Skeletal muscle satellite cell (primary cell): Measurements from ENCODE around the gene PVALB.

Experiments used
- H3K27me3 ChIP-seq: 2 replicates; pipeline ENCODE4 v1.7.0; 2013; ENCODE audit warnings: low read length; ENCODE audit not compliant: control insufficient read depth, insufficient read depth
- H3K36me3 ChIP-seq: 2 replicates; pipeline ENCODE4 v1.7.0; 2013; ENCODE audit warnings: mild to moderate bottlenecking, control low read depth, low read length; ENCODE audit not compliant: insufficient read depth
- H3K4me1 ChIP-seq: 2 replicates; pipeline ENCODE4 v1.7.0; 2013; ENCODE audit warnings: low read length; ENCODE audit not compliant: control insufficient read depth, insufficient read depth
- H3K4me2 ChIP-seq: 2 replicates; pipeline ENCODE4 v1.7.0; 2013; ENCODE audit warnings: mild to moderate bottlenecking, low read length
- H3K4me3 ChIP-seq: 2 replicates; pipeline ENCODE4 v1.7.0; 2013; ENCODE audit warnings: low read length
- H3K9ac ChIP-seq: 2 replicates; pipeline ENCODE4 v1.7.0; 2013; ENCODE audit warnings: mild to moderate bottlenecking, low read depth, low read length, moderate library complexity
- H3K9me3 ChIP-seq: replicated peaks from 2 replicates; pipeline ENCODE4 v1.7.0; 2013; ENCODE audit warnings: mild to moderate bottlenecking, control low read depth, low read length

The PVALB gene

DNA sequence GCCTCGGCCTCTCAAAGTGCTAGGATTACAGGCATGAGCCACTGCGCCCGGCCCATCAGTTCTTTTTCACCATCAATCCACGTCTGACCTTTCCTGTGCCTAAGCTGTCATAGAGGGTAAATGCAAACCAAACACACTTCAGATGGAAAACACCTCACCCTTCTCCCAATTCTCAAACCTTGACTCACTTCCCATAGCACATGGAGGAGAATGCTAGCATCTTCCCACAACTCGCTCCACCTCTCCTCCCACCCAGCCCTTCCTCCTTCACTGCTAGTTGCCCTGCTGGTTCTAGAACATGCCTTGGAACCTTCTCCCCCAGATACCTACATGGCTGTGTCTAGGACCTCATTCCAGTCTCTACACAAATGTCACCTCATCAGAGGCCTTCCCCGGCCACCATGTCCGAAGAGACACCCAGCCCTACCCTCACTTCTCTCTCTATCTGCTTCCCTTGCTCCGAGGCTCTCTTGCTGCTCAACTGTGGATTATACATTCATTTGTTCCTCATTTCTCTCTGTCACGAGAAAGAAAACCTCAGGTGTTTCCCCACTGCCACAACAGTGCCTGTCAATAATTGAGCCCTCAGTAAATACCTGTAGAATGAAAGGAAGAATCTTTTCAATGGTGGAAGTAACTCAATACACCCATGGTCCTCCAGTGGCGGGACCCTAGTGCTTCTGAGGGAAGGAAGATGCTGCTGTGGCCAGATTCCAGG is 22.7 kb upstream of the PVALB start:
- no peaks in the 10 kb centered on the region for H3K36me3 ChIP-seq
- H3K9me3 ChIP-seq: no peaks in the 10 kb centered on the region
- no peaks in the 10 kb centered on the region for H3K4me1 ChIP-seq
- peaks cover 40% of the 10 kb centered on the region for H3K27me3 ChIP-seq
- H3K4me3 ChIP-seq: no peak overlapping the region
- no peak overlapping the region for H3K9ac ChIP-seq
- H3K4me2 ChIP-seq: no peak overlapping the region

DNA sequence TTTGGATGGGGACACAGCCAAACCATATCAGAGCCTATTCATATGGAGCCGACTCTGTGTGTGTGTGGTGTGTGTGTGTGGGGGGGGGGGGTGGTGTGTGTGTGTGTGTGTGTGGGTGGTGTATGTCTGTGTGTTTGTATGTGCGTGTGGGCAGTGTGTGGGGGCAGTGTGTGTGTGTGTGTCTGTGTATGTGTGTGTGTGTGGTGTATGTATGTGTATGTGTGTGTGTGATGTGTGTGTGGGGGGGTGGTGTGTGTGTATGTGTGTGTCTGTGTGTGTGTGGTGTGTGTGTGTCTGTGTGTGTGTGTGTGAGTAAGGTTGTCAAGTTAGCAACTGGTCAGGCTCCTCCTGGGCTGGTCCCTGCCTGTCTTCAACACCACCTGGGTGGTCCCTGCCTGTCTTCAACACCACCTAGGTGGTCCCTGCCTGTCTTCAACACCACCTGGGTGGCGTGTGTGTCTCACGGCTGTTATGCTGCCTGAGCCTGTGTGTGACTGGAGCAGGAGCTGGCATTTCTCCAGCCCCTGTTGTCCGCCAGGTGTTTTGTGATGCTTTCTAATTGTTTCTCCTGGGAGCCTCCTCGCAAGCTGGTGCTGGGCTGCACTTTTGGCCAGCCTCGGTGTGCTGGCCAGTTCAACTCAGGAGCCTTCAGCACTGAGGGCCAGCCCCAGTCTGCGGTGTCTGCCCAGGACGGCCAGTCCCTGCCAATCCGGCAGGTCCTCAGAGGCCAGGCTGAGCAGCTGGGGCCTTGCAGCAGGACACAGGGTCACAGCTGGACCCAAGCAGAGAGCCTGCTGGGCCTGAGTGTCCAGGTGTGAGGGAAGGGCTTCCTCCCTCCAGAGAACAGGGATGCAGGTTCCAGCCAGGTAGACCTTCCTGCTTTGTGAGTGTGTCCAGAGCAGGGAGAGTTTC is 21.5 kb upstream of the PVALB start:
- Histone ChIP-seq H3K27me3 (peaks cover 37% of the 10 kb centered on the region), H3K9me3 (no peaks in the 10 kb centered on the region), H3K4me2 (no peak overlapping the region)

DNA sequence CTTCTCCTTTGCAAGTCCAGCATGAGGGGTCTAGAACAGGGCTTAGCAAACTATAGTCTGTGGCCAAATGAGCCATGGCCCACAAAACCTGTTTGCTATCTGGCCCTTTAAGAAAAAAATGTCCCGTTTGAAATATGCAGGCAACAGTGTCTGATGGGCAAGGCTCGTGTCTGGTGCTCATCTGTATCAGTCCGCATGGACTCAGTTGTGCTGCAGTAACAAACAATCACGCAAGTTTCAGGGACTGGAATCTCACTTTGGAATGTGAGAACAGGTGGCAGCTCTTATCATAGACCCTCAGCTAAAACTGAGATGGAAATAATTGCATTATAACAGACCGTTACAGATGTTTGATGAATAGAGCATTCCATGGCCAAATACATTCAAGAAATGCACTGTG is 19.1 kb upstream of the PVALB start:
- Histone ChIP-seq H3K36me3 (no peaks in the 10 kb centered on the region), H3K27me3 (peaks cover 44% of the 10 kb centered on the region), H3K9ac (no peak overlapping the region), H3K4me2 (no peak overlapping the region), H3K4me1 (no peaks in the 10 kb centered on the region), H3K9me3 (no peaks in the 10 kb centered on the region), H3K4me3 (no peak overlapping the region)

More for the DNA sequence above, 21.5 kb upstream of the PVALB start:
- Histone ChIP-seq H3K36me3 (no peaks in the 10 kb centered on the region), H3K9ac (no peak overlapping the region), H3K4me3 (no peak overlapping the region), H3K4me1 (no peaks in the 10 kb centered on the region)

DNA sequence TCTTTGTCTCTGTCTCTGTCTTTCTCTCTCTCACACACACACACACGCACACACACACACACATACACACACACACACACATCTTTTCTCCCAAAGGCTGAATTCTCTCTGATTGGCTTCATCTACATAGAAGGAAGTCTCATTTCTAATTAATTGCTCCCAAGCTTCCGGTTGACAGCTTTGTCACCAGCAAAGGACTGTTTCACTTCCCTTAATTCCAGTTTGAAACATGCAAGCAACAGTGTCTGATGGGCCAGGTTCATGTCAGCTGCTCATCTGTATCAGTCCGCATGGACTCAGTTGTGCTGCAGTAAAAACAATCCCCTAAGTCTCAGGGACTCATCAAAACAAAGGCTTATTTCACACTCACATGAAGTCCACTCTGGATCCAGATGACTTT is 16.2 kb upstream of the PVALB start:
- no peak overlapping the region for H3K4me3 ChIP-seq
- H3K27me3 ChIP-seq: peaks cover 33% of the 10 kb centered on the region
- H3K4me2 ChIP-seq: no peak overlapping the region
- no peaks in the 10 kb centered on the region for H3K4me1 ChIP-seq
- H3K9me3 ChIP-seq: no peaks in the 10 kb centered on the region
- no peak overlapping the region for H3K9ac ChIP-seq
- no peaks in the 10 kb centered on the region for H3K36me3 ChIP-seq

DNA sequence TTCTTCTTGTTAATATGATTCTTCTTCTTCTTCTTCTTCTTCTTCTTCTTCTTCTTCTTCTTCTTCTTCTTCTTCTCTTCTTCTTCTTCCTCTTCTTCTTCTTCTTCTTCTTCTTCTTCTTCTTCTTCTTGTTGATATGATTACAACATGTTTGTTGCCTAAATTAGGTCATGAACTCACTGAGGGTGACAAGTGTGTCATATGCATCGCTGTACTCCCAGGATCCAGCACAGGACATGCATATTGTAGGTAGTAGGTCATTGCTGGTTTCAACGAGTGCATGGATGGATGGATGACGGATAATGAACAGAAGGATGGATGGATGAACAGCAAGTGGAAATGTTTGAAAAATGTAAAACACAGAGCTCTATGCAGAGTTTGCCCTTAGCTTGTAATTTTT is 14.9 kb upstream of the PVALB start:
- peaks cover 42% of the 10 kb centered on the region for H3K27me3 ChIP-seq
- no peaks in the 10 kb centered on the region for H3K4me1 ChIP-seq
- H3K9me3 ChIP-seq: no peaks in the 10 kb centered on the region
- H3K4me2 ChIP-seq: no peak overlapping the region
- no peaks in the 10 kb centered on the region for H3K36me3 ChIP-seq
- H3K4me3 ChIP-seq: no peak overlapping the region
- no peak overlapping the region for H3K9ac ChIP-seq

GRCh38 chr22:36831206-36831605 is 14.4 kb upstream of the PVALB start:
- no peaks in the 10 kb centered on the region for H3K9me3 ChIP-seq
- no peaks in the 10 kb centered on the region for H3K36me3 ChIP-seq
- no peak overlapping the region for H3K4me2 ChIP-seq
- H3K27me3 ChIP-seq: peaks cover 47% of the 10 kb centered on the region
- H3K9ac ChIP-seq: no peak overlapping the region
- H3K4me1 ChIP-seq: no peaks in the 10 kb centered on the region
- no peak overlapping the region for H3K4me3 ChIP-seq

- no peaks in the 10 kb centered on the region for H3K36me3 ChIP-seq
- H3K9me3 ChIP-seq: no peaks in the 10 kb centered on the region
- H3K4me1 ChIP-seq: no peaks in the 10 kb centered on the region
- H3K9ac ChIP-seq: no peak overlapping the region
- no peak overlapping the region for H3K4me2 ChIP-seq
- H3K27me3 ChIP-seq: peaks cover 46% of the 10 kb centered on the region
- H3K4me3 ChIP-seq: no peak overlapping the region
Measured at GRCh38 chr22:36830601-36831000, 13.8 kb upstream of the PVALB start.

DNA sequence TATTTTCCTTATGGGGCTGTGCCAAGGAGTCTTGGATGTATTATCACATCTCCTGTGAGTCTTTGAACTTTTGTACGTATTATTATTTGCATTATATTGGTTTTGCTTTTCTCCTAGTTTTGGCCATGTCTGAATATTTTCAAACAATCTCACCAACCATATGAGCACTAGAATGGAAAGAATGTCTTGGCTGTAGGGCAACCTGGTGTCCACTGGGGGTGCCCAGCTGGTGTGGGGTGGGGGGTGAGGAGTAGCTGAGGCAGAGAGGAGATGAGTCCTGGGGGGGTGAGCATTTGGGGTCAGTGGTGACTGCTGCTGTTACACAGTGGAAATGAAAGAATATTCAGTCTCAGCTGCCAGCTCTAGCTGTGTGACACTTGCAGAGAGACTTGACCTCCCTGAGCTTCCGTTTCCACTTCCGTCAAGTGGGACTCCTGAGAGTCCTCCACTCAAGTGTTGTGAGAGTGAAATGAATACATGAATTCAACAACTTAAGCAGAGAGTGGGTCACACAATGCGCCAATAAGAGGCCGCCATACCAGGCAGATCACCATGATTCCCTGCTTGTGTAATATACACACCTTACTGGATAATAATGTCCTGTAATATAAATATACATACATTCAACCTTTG is 12.7 kb upstream of the PVALB start:
- no peak overlapping the region for H3K9ac ChIP-seq

DNA sequence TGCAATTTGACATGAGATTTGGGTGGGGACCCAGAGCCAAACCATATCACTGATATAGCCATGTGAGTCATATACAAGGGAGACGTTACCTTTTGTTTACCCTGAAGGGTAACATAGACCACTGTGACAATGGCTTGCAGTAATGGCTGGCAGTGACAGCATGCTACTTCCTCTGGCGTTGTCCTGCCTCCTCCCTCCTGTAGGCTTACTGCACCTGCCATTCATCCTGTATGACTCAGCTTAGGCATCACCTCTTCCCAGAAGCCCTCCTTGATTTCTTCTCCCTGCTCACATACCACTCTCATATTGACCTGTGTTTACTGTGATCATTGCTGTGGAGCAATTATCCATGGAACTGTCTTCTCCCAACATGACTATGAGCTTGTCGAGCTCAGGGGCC is 12.0 kb upstream of the PVALB start:
- Histone ChIP-seq H3K9ac (no peak overlapping the region), H3K9me3 (no peaks in the 10 kb centered on the region), H3K4me3 (no peak overlapping the region), H3K27me3 (peaks cover 47% of the 10 kb centered on the region), H3K4me2 (no peak overlapping the region), H3K36me3 (no peaks in the 10 kb centered on the region), H3K4me1 (no peaks in the 10 kb centered on the region)

More for the DNA sequence above, 12.7 kb upstream of the PVALB start:
- no peak overlapping the region for H3K4me2 ChIP-seq
- no peak overlapping the region for H3K4me3 ChIP-seq
- H3K9me3 ChIP-seq: no peaks in the 10 kb centered on the region
- peaks cover 42% of the 10 kb centered on the region for H3K27me3 ChIP-seq
- H3K36me3 ChIP-seq: no peaks in the 10 kb centered on the region
- H3K4me1 ChIP-seq: no peaks in the 10 kb centered on the region

DNA sequence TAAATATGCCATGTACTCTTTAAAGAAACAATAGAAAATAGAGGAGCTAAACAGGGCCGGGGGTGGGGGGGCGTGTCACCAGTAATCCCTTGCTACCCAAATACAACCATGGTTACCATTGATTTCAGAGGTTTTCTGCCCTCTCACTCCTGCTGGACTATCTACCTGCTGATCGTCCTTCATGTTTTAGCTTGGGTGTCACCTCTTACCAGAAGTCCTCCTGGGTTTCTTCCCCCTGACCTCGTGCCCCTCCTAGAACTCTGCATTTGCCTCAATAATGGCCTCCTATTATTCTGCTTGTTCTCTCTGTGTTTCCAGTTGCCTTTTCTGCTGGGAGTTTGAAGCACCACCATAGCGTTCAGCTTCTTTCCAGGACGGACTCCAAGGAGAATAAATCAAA is 9.4 kb upstream of the PVALB start:
- H3K27me3 ChIP-seq: peaks cover 44% of the 10 kb centered on the region
- H3K36me3 ChIP-seq: no peaks in the 10 kb centered on the region

GRCh38 chr22:36824655-36825054 is 7.8 kb upstream of the PVALB start:
- Histone ChIP-seq H3K4me2 (no peak overlapping the region), H3K4me1 (no peaks in the 10 kb centered on the region), H3K36me3 (no peaks in the 10 kb centered on the region), H3K9ac (no peak overlapping the region), H3K4me3 (no peak overlapping the region), H3K27me3 (peaks cover 48% of the 10 kb centered on the region), H3K9me3 (no peaks in the 10 kb centered on the region)

More for the DNA sequence above, 9.4 kb upstream of the PVALB start:
- Histone ChIP-seq H3K4me2 (no peak overlapping the region), H3K9me3 (no peaks in the 10 kb centered on the region), H3K4me1 (no peaks in the 10 kb centered on the region), H3K9ac (no peak overlapping the region), H3K4me3 (no peak overlapping the region)
